GM20000 (cell line): ENCODE results near the gene CCDC85C.

Source experiments
- DNase-seq: peaks from one replicate; pipeline ENCODE4 v3.0.0; 2012; ENCODE audit warnings: low spot score
- CTCF ChIP-seq: IDR thresholded peaks from 2 replicates; pipeline ENCODE4 v1.5.1; 2012; ENCODE audit warnings: mild to moderate bottlenecking, control low read depth; ENCODE audit errors: extremely low read depth, missing control alignments

The CCDC85C gene

GRCh38 chr14:99521176-99522024 is 82.6 kb downstream of the CCDC85C start:
- DNase-seq, result no peak
- TF ChIP-seq CTCF, result no peak

GRCh38 chr14:99520571-99521081 is 83.4 kb downstream of the CCDC85C start:
- no peak for DNase-seq
- no peak for TF ChIP-seq CTCF

- DNase-seq, result no peak
- TF ChIP-seq CTCF, result no peak
Measured at GRCh38 chr14:99519931-99520421, 84.0 kb downstream of the CCDC85C start.

GRCh38 chr14:99519347-99519881 is 84.6 kb downstream of the CCDC85C start:
- no peak for DNase-seq

GRCh38 chr14:99518441-99519346 is 85.3 kb downstream of the CCDC85C start:
- TF ChIP-seq CTCF, result peak; percentile 94
- peak; percentile 89 for DNase-seq

More at GRCh38 chr14:99519347-99519881, 84.6 kb downstream of the CCDC85C start:
- no peak for TF ChIP-seq CTCF

GRCh38 chr14:99517643-99518381 is 86.2 kb downstream of the CCDC85C start:
- TF ChIP-seq CTCF, result no peak
- no peak for DNase-seq
